ENCODE measurements around the gene PLXNA2.

DNA sequence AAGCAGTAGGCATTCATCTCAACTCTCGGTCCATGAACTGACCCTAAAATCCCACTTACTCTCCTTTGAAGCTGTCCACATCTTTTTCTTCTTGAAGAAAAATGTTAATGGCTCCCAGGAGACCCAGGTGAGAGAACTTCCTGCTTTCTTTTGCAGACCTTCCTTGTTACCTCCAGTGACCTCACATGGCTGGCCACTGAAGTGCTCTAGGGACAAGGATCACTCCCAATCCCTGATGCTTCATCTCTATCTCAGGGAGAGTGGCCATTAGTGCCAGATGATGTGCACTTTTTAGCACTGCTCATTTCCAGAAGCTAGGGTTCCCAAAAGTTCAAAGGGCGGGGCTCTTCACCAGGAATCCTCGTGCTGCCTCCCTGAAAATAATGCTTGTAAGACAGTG lies 16.2 kb downstream of the PLXNA2 start:
- TF ChIP-seq, protein P1, sequence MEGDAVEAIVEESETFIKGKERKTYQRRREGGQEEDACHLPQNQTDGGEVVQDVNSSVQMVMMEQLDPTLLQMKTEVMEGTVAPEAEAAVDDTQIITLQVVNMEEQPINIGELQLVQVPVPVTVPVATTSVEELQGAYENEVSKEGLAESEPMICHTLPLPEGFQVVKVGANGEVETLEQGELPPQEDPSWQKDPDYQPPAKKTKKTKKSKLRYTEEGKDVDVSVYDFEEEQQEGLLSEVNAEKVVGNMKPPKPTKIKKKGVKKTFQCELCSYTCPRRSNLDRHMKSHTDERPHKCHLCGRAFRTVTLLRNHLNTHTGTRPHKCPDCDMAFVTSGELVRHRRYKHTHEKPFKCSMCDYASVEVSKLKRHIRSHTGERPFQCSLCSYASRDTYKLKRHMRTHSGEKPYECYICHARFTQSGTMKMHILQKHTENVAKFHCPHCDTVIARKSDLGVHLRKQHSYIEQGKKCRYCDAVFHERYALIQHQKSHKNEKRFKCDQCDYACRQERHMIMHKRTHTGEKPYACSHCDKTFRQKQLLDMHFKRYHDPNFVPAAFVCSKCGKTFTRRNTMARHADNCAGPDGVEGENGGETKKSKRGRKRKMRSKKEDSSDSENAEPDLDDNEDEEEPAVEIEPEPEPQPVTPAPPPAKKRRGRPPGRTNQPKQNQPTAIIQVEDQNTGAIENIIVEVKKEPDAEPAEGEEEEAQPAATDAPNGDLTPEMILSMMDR (IDR thresholded peaks at IDR 0.05): no peak
- no peak for TF ChIP-seq EZH2 (IDR thresholded peaks at IDR 0.05)
